Heart left ventricle (tissue), 16 donors: ENCODE measurements around the gene SEPTIN5. TPM values are rescaled to one million over a fixed set of nuclear protein-coding genes. Genes with fewer than 3 reads are reported as not detected.

ENCODE experiments used
- ATAC-seq, 4 donors: fragments of 200-7000 bp; cut with Tn5 transposase; one replicate each; pipeline ENCODE4 v1.9.1; 2020 to 2022; ENCODE audit warnings: moderate library complexity in 4 of 4, mild to moderate bottlenecking in 3 of 4, moderate number of reproducible peaks in 1 of 4
- DNase-seq, 5 donors: peaks; one replicate each; pipeline ENCODE4 v3.0.0-alpha.2; 2020
- H3K27ac ChIP-seq, 12 donors: fragments of 200-600 bp; sonication (generic) in 4 of 12; one replicate each; pipeline versions ENCODE4 v1.5.0 to v1.8.0; 2016 to 2022; ENCODE audit warnings: mild to moderate bottlenecking in 2 of 12
- H3K27me3 ChIP-seq, 9 donors: fragments of 200-600 bp; sonication (generic) in 2 of 9; one replicate each; pipeline versions ENCODE4 v1.5.1 to v1.8.0; 2016 to 2022; ENCODE audit warnings: mild to moderate bottlenecking in 3 of 9
- H3K36me3 ChIP-seq, 9 donors: fragments of 200-600 bp; sonication (generic) in 2 of 9; one replicate each; pipeline versions ENCODE4 v1.5.0 to v1.8.0; 2018 to 2022; ENCODE audit warnings: mild to moderate bottlenecking in 2 of 9
- H3K4me1 ChIP-seq, 12 donors: fragments of 200-600 bp; sonication (generic) in 4 of 12; one replicate each; pipeline versions ENCODE4 v1.5.0 to v1.8.0; 2016 to 2022; ENCODE audit warnings: mild to moderate bottlenecking in 3 of 12
- H3K4me3 ChIP-seq, 12 donors: fragments of 200-600 bp; sonication (generic) in 4 of 12; one replicate each; pipeline versions ENCODE4 v1.5.0 to v1.8.0; 2017 to 2022; ENCODE audit warnings: mild to moderate bottlenecking in 9 of 12, moderate library complexity in 4 of 12
- H3K9me3 ChIP-seq, 12 donors: fragments of 200-600 bp; sonication (generic) in 4 of 12; one replicate each; pipeline versions ENCODE4 v1.5.0 to v1.8.0; 2016 to 2022; ENCODE audit warnings: mild to moderate bottlenecking in 1 of 12
- POLR2A ChIP-seq, 2 donors: fragments of 450-650 bp; IDR thresholded peaks; one replicate each; pipeline ENCODE4 v1.6.1; 2017; ENCODE audit warnings: antibody characterized with exemption in 2 of 2, mild to moderate bottlenecking in 2 of 2, moderate library complexity in 2 of 2
- WGBS, 4 donors: extraction: QIAGEN DNeasy Blood & Tissue Kit in 2 of 4; methylation state at CpG; one replicate each; pipeline versions ENCODE4 v1.1.5 to v1.1.7; 2013 to 2018; 5-methylcytosine and 5-hydroxymethylcytosine counted together
- intact Hi-C, 10 donors: fragments of 100-400 bp; cut with DNase I; formaldehyde crosslinking; loops; one replicate each; pipeline versions ENCODE4 v1.11.1 to v1.14.2; 2022
- polyA plus RNA-seq, 2 donors: library from polyadenylated mRNA; stranded (reverse); fragments of 200-250 nt; gene quantifications; one replicate each; pipeline ENCODE4 v1.2.3, GENCODE V29; 2013
- total RNA-seq, 9 donors: library from RNA; depleted of rRNA in 2 of 9; stranded (reverse); fragments of >200 nt in 2 of 9; fragmentation: NEBNext Ultra II Directional in 3 of 9; extraction: Animal tissue kit (Norgen Biotek cat#: 25700) in 3 of 9; gene quantifications; one replicate each; pipeline versions ENCODE4 v1.1.0 to v1.2.4, GENCODE V29; 2016 to 2023
- TF ChIP-seq, protein P1 (sequence below), 12 donors: fragments of 200-600 bp; sonication (generic) in 4 of 12; IDR thresholded peaks; one replicate each; pipeline versions ENCODE4 v1.5.0 to v1.8.0; 2018 to 2022; ENCODE audit warnings: antibody characterized with exemption in 12 of 12, mild to moderate bottlenecking in 5 of 12
- donor health status: ischemic (EF 13 %, LVEDD 7.1; RV severe dilation, severe dysfunction).
- donor health status: healthy with polysubstance abuse.
- donor health status: DM: no; HTN: yes; CAD: no.
- donor health status: DM: no; HTN: no; CAD: no.
- donor health status: ischemic (EF 25% LVEDD 6.9; RV normal size, moderate dysfunction).
- donor health status: ischemic (EF 25% LVEDD 5.7; RV mildly dilated, moderate dysfunction).
- donor health status: healthy.
- donor health status: DM: yes; HTN: yes; CAD: no.
- donor health status: ischemic (EF 35%, LVEDD 5.7; RV mildly dilated, moderate dysfunction).
- donor health status: nonischemic (EF 11% LVEDD 7.7; RV severe dilation, severe dysfunction).
- donor health status: DM: yes; HTN: yes; CAD: no.
- donor health status: PGD.
- donor health status: ischemic (EF 29% LVEDD 5.4; RV normal size, mild dysfunction).
- donor health status: nonischemic (EF 23%, LVEDD 6.1; RV moderate dilation, normal function).

SEPTIN5 gene
- total and polyA plus RNA-seq, 11 donors, result 75.7 to 272 (median 127) TPM

DNA sequence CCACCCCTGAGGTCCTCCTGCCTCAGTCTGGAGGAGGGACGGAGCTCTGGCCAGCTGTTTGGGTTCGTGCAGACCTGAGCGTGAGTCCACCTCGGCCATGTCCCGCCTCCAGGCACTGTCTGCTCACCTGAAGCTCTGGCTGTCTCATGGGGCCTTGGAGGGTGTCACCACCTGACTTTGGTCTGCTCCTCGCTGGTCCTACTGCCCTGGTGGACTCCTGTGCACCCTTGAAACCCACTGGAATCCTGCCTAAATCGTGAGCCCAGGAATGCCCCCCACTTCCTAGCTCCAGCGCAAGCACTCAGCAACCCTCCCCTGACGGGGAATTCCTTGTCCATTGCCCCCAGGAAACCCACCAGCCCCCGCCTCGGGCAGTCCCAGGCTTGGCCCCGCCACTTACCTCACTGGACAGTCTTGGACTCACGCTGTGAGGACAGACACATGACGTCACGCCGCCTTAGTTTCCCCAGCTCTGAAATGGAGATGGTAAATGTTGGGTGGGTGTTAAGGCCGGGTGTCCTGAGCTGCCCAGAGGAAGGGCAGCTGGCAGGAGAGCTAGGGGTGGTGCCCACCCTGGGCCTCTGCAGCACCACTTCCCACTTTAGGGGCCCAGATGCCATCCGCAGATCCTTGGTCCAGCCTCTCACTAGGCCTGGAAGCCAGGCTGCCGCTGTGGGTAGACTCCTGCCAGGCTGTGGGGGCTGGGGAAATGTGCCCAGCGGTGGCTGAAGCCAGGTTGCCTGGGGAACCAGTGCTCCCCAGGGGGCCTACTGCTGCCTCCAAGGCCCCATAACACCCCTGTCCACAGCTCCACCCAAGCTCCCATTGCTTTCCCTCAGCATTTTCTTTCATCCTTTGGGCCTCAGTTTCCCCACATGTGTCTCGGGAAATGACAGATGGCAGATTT lies 28.1 kb downstream of the SEPTIN5 start:
- ATAC-seq (no peak), DNase-seq (no peak)
- H3K36me3 ChIP-seq, result no peaks in the 10 kb centered on the region
- no peak overlapping the region for H3K4me3 ChIP-seq
- H3K9me3 ChIP-seq, result no peaks in the 10 kb centered on the region
- peaks cover 0 to 28% (median 11%) of the 10 kb centered on the region in 12 donors for H3K4me1 ChIP-seq
- intact Hi-C loops, result no loop called here
- WGBS, 4 donors, result 89 to 95% (median 93%) methylated on average over 16 to 21 of the region's 21 CpGs
- no peak for TF ChIP-seq POLR2A (IDR thresholded peaks at IDR 0.05)
- TF ChIP-seq, protein P1, sequence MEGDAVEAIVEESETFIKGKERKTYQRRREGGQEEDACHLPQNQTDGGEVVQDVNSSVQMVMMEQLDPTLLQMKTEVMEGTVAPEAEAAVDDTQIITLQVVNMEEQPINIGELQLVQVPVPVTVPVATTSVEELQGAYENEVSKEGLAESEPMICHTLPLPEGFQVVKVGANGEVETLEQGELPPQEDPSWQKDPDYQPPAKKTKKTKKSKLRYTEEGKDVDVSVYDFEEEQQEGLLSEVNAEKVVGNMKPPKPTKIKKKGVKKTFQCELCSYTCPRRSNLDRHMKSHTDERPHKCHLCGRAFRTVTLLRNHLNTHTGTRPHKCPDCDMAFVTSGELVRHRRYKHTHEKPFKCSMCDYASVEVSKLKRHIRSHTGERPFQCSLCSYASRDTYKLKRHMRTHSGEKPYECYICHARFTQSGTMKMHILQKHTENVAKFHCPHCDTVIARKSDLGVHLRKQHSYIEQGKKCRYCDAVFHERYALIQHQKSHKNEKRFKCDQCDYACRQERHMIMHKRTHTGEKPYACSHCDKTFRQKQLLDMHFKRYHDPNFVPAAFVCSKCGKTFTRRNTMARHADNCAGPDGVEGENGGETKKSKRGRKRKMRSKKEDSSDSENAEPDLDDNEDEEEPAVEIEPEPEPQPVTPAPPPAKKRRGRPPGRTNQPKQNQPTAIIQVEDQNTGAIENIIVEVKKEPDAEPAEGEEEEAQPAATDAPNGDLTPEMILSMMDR (IDR thresholded peaks at IDR 0.05), result no peak
- H3K27me3 ChIP-seq, result no peaks in the 10 kb centered on the region
- H3K27ac ChIP-seq, result no peak overlapping the region

DNA sequence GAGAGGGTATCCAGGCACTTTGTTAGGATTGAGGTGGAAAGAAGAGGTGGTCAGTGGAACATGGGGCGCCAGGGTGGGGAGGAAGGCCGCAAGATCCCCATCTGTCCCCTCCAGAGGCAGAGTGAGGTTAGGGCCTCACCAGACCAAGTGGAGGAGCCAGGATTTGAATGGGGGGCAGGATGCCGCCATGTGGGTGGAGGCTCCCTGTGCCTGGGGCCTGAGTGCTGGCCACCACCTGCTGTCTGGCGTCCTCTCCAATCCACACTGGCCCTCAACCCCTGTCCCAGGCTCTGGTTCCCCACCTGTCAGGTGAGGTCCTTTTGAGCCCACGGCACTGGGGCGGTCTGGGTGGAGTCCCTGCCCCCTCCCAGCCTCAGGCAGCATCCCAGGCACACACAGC lies 28.8 kb downstream of the SEPTIN5 start:
- whole genome bisulfite sequencing, 4 donors, result 91 to 97% (median 94%) methylated on average over 3 to 6 of the region's 6 CpGs
- no peak overlapping the region for H3K27ac ChIP-seq
- intact Hi-C loops, result no loop called here
- peaks cover 0 to 23% (median 11%) of the 10 kb centered on the region in 12 donors for H3K4me1 ChIP-seq
- no peaks in the 10 kb centered on the region for H3K9me3 ChIP-seq
- no peaks in the 10 kb centered on the region for H3K27me3 ChIP-seq
- H3K4me3 ChIP-seq, result no peak overlapping the region
- TF ChIP-seq POLR2A (IDR thresholded peaks at IDR 0.05), result no peak
- TF ChIP-seq, protein P1 (IDR thresholded peaks at IDR 0.05), result no peak
- no peaks in the 10 kb centered on the region for H3K36me3 ChIP-seq
- no peak for DNase-seq
- no peak for ATAC-seq

DNA sequence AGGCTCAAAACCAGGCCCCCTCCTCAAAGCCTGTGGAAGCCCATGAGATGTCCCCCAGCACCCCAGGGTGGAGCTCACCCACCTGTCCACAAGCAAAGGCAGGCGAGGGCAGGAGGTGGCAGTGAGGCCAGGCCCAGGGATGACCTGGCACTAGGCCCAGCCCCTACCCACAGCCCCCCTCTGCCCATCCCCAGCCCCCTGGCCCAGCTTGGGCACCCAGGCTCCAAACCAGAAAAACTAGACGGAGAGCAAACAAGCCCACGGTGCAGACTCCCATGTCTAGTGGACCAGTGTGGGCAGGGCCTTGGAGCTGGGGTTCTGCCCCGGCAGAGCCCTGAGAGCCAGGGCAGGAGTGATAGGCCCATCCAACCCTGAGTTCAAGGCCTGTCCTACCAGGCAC lies 29.3 kb downstream of the SEPTIN5 start:
- intact Hi-C loops, result no loop called here
- Histone ChIP-seq H3K4me3 (no peak overlapping the region), H3K36me3 (no peaks in the 10 kb centered on the region), H3K27ac (no peak overlapping the region), H3K9me3 (no peaks in the 10 kb centered on the region), H3K27me3 (no peaks in the 10 kb centered on the region), H3K4me1 (peaks cover 0 to 23% (median 11%) of the 10 kb centered on the region in 12 donors)
- 88 to 91% (median 89%) methylated on average over 4 of the region's 4 CpGs; no CpG with 5 or more reads in 1 of the 4 donors for WGBS, 4 donors
- no peak for ATAC-seq
- TF ChIP-seq, protein P1 (IDR thresholded peaks at IDR 0.05), result no peak
- no peak for TF ChIP-seq POLR2A (IDR thresholded peaks at IDR 0.05)
- DNase-seq, result no peak

DNA sequence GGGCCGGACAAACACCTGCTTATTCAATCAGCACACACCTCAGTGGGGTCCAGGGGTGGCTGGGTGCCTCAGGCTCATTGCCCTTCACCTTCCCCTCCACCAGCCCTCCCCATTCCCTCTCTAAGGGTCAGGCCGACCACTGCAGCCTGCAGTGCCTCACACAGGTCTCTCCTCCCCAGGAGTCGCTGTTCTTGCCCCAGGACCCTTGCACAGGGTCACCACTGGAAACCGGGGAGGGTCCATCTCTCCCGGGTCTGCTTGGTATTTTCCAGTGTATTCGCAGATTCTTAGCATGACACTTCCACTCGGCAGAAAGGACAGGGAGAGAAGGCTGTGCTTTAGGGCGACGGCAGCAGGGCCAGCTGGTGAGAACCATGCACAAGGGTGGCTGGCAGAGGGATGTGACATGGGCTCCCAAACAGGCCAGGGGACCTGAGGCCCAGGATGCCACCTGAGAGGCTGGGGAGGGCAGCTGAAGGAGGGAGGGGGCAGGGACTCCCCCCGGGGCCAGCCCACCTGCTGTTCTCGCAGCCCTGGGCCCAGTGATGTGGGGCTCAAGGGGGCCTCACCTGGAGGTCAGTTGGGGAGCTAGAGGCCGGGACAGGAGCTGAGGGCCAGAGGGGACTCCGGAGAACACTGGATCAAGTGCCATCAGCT lies 30.2 kb downstream of the SEPTIN5 start:
- 85 to 91% (median 86%) methylated on average over 13 of the region's 13 CpGs for WGBS, 4 donors
- ATAC-seq (no peak), DNase-seq (no peak)
- no peak overlapping the region for H3K4me3 ChIP-seq
- no peaks in the 10 kb centered on the region for H3K27me3 ChIP-seq
- TF ChIP-seq, protein P1 (IDR thresholded peaks at IDR 0.05), result no peak
- H3K36me3 ChIP-seq, result no peaks in the 10 kb centered on the region
- peak overlapping the region in 8 of 12 donors; percentile 15 to 80 (median 54) for H3K27ac ChIP-seq
- peaks cover 0 to 23% (median 11%) of the 10 kb centered on the region in 12 donors for H3K4me1 ChIP-seq
- intact Hi-C loops, result loop anchor here in 1 of 10 donors (5.0 kb wide), 1 partner anchor 108 kb away; the partner anchor contains the start of genes GNB1L and RTL10
- no peaks in the 10 kb centered on the region for H3K9me3 ChIP-seq
